ENCODE results near the gene FANCD2OS.
"Not testable (repeated sequence)": the region's sequence is repeated elsewhere in the genome, so short reads cannot be mapped to it uniquely, and the experiment has no call there.

The FANCD2OS gene

GRCh38 chr3:10137178-10137577, 29.1 kb upstream of the FANCD2OS start:
- Histone ChIP-seq H3K4me1 (ENCODE audit: control insufficient read depth, insufficient read depth, low read length) (peaks cover 4% of the 10 kb centered on the region), H3K9ac (ENCODE audit: low read length in 2 of 2) (no peak overlapping the region), H3K36me3 (ENCODE audit: control insufficient read depth in 2 of 2, insufficient read depth in 2 of 2, low read length in 2 of 2) (no peaks in the 10 kb centered on the region), H3K27me3 (ENCODE audit: control insufficient read depth in 1 of 2, insufficient read depth in 2 of 2, low read length in 2 of 2) (no peaks in the 10 kb centered on the region), H3K4me3 (ENCODE audit: low read length in 2 of 2) (no peak overlapping the region), H3K9me3 (ENCODE audit: control insufficient read depth in 2 of 2, low read length in 2 of 2) (no peaks in the 10 kb centered on the region), H3K27ac (ENCODE audit: low read length) (no peak overlapping the region)

GRCh38 chr3:10136426-10137005, 28.5 kb upstream of the FANCD2OS start:
- Histone ChIP-seq H3K27me3 (ENCODE audit: control insufficient read depth in 1 of 2, insufficient read depth in 2 of 2, low read length in 2 of 2) (no peaks in the 10 kb centered on the region), H3K4me1 (ENCODE audit: control insufficient read depth, insufficient read depth, low read length) (peaks cover 4% of the 10 kb centered on the region), H3K27ac (ENCODE audit: low read length) (no peak overlapping the region), H3K36me3 (ENCODE audit: control insufficient read depth in 2 of 2, insufficient read depth in 2 of 2, low read length in 2 of 2) (no peaks in the 10 kb centered on the region), H3K9ac (ENCODE audit: low read length in 2 of 2) (no peak overlapping the region), H3K9me3 (ENCODE audit: control insufficient read depth in 2 of 2, low read length in 2 of 2) (no peaks in the 10 kb centered on the region), H3K4me3 (ENCODE audit: low read length in 2 of 2) (no peak overlapping the region)

GRCh38 chr3:10135872-10136271, 27.8 kb upstream of the FANCD2OS start:
- not testable (repeated sequence) for H3K27me3 ChIP-seq (ENCODE audit: control insufficient read depth in 1 of 2, insufficient read depth in 2 of 2, low read length in 2 of 2); H3K4me3 ChIP-seq (ENCODE audit: low read length in 2 of 2); H3K9ac ChIP-seq (ENCODE audit: low read length in 2 of 2); H3K36me3 ChIP-seq (ENCODE audit: control insufficient read depth in 2 of 2, insufficient read depth in 2 of 2, low read length in 2 of 2); H3K4me1 ChIP-seq (ENCODE audit: control insufficient read depth, insufficient read depth, low read length); H3K27ac ChIP-seq (ENCODE audit: low read length); H3K9me3 ChIP-seq (ENCODE audit: control insufficient read depth in 2 of 2, low read length in 2 of 2)

- H3K4me1 ChIP-seq (ENCODE audit: control insufficient read depth, insufficient read depth, low read length) = peaks cover 4% of the 10 kb centered on the region
- peaks cover 15 to 16% of the 10 kb centered on the region in 2 donors for H3K36me3 ChIP-seq (ENCODE audit: control insufficient read depth in 2 of 2, insufficient read depth in 2 of 2, low read length in 2 of 2)
- H3K9ac ChIP-seq (ENCODE audit: low read length in 2 of 2) = no peak overlapping the region
- H3K4me3 ChIP-seq (ENCODE audit: low read length in 2 of 2) = no peak overlapping the region
- no peaks in the 10 kb centered on the region for H3K27me3 ChIP-seq (ENCODE audit: control insufficient read depth in 1 of 2, insufficient read depth in 2 of 2, low read length in 2 of 2)
- no peak overlapping the region for H3K27ac ChIP-seq (ENCODE audit: low read length)
- no peaks in the 10 kb centered on the region for H3K9me3 ChIP-seq (ENCODE audit: control insufficient read depth in 2 of 2, low read length in 2 of 2)
Observed at GRCh38 chr3:10122724-10123123, 14.7 kb upstream of the FANCD2OS start.

GRCh38 chr3:10121064-10121463, 13.0 kb upstream of the FANCD2OS start:
- H3K27ac ChIP-seq (ENCODE audit: low read length) = no peak overlapping the region
- H3K9me3 ChIP-seq (ENCODE audit: control insufficient read depth in 2 of 2, low read length in 2 of 2) = no peaks in the 10 kb centered on the region
- no peaks in the 10 kb centered on the region for H3K27me3 ChIP-seq (ENCODE audit: control insufficient read depth in 1 of 2, insufficient read depth in 2 of 2, low read length in 2 of 2)
- H3K36me3 ChIP-seq (ENCODE audit: control insufficient read depth in 2 of 2, insufficient read depth in 2 of 2, low read length in 2 of 2) = peaks cover 5 to 8% of the 10 kb centered on the region in 2 donors
- H3K4me1 ChIP-seq (ENCODE audit: control insufficient read depth, insufficient read depth, low read length) = peaks cover 13% of the 10 kb centered on the region
- H3K9ac ChIP-seq (ENCODE audit: low read length in 2 of 2) = no peak overlapping the region
- H3K4me3 ChIP-seq (ENCODE audit: low read length in 2 of 2) = no peak overlapping the region

- Histone ChIP-seq H3K9me3 (ENCODE audit: control insufficient read depth in 2 of 2, low read length in 2 of 2) (no peaks in the 10 kb centered on the region), H3K27me3 (ENCODE audit: control insufficient read depth in 1 of 2, insufficient read depth in 2 of 2, low read length in 2 of 2) (no peaks in the 10 kb centered on the region), H3K4me1 (ENCODE audit: control insufficient read depth, insufficient read depth, low read length) (peaks cover 15% of the 10 kb centered on the region), H3K27ac (ENCODE audit: low read length) (no peak overlapping the region), H3K9ac (ENCODE audit: low read length in 2 of 2) (no peak overlapping the region), H3K36me3 (ENCODE audit: control insufficient read depth in 2 of 2, insufficient read depth in 2 of 2, low read length in 2 of 2) (peaks cover under 1 to 3% of the 10 kb centered on the region in 2 donors), H3K4me3 (ENCODE audit: low read length in 2 of 2) (no peak overlapping the region)
Observed at GRCh38 chr3:10119376-10119775, 11.3 kb upstream of the FANCD2OS start.

- Histone ChIP-seq H3K9me3 (ENCODE audit: control insufficient read depth in 2 of 2, low read length in 2 of 2) (no peaks in the 10 kb centered on the region), H3K36me3 (ENCODE audit: control insufficient read depth in 2 of 2, insufficient read depth in 2 of 2, low read length in 2 of 2) (peaks cover 0 to 3% of the 10 kb centered on the region in 2 donors), H3K27ac (ENCODE audit: low read length) (no peak overlapping the region), H3K9ac (ENCODE audit: low read length in 2 of 2) (no peak overlapping the region), H3K4me3 (ENCODE audit: low read length in 2 of 2) (peak overlapping the region; percentile 89 to 99), H3K4me1 (ENCODE audit: control insufficient read depth, insufficient read depth, low read length) (peaks cover 15% of the 10 kb centered on the region), H3K27me3 (ENCODE audit: control insufficient read depth in 1 of 2, insufficient read depth in 2 of 2, low read length in 2 of 2) (no peaks in the 10 kb centered on the region)
Observed at GRCh38 chr3:10116928-10117327, 8.9 kb upstream of the FANCD2OS start.

GRCh38 chr3:10116138-10116460, 8.0 kb upstream of the FANCD2OS start:
- Histone ChIP-seq H3K9me3 (ENCODE audit: control insufficient read depth in 2 of 2, low read length in 2 of 2) (no peaks in the 10 kb centered on the region), H3K27ac (ENCODE audit: low read length) (peak overlapping the region; percentile 67), H3K4me1 (ENCODE audit: control insufficient read depth, insufficient read depth, low read length) (peaks cover 15% of the 10 kb centered on the region), H3K9ac (ENCODE audit: low read length in 2 of 2) (peak overlapping the region; percentile 61 to 96), H3K4me3 (ENCODE audit: low read length in 2 of 2) (peak overlapping the region; percentile 89 to 99), H3K36me3 (ENCODE audit: control insufficient read depth in 2 of 2, insufficient read depth in 2 of 2, low read length in 2 of 2) (peaks cover 0 to 3% of the 10 kb centered on the region in 2 donors), H3K27me3 (ENCODE audit: control insufficient read depth in 1 of 2, insufficient read depth in 2 of 2, low read length in 2 of 2) (no peaks in the 10 kb centered on the region)

- Histone ChIP-seq H3K4me3 (ENCODE audit: low read length in 2 of 2) (peak within 1 kb of the TSS; percentile 89 to 99), H3K4me1 (ENCODE audit: control insufficient read depth, insufficient read depth, low read length) (peaks cover 15% of the 10 kb centered on the region), H3K9me3 (ENCODE audit: control insufficient read depth in 2 of 2, low read length in 2 of 2) (no peaks in the 10 kb centered on the region), H3K36me3 (ENCODE audit: control insufficient read depth in 2 of 2, insufficient read depth in 2 of 2, low read length in 2 of 2) (peaks cover 0 to 3% of the 10 kb centered on the region in 2 donors), H3K27me3 (ENCODE audit: control insufficient read depth in 1 of 2, insufficient read depth in 2 of 2, low read length in 2 of 2) (no peaks in the 10 kb centered on the region), H3K9ac (ENCODE audit: low read length in 2 of 2) (peak within 1 kb of the TSS; percentile 61 to 96), H3K27ac (ENCODE audit: low read length) (peak within 1 kb of the TSS; percentile 67)
Observed at GRCh38 chr3:10115326-10116137, 7.5 kb upstream of the FANCD2OS start, which contains the start of gene BRK1. BRK1 (plus strand) TSS chr3:10115675; CDS start chr3:10115702, 27 bp downstream.

GRCh38 chr3:10106919-10107318, 1.1 kb downstream of the FANCD2OS start:
- H3K4me3 ChIP-seq (ENCODE audit: low read length in 2 of 2) = no peak overlapping the region
- H3K27me3 ChIP-seq (ENCODE audit: control insufficient read depth in 1 of 2, insufficient read depth in 2 of 2, low read length in 2 of 2) = peaks cover 0 to 6% of the 10 kb centered on the region in 2 donors
- no peaks in the 10 kb centered on the region for H3K36me3 ChIP-seq (ENCODE audit: control insufficient read depth in 2 of 2, insufficient read depth in 2 of 2, low read length in 2 of 2)
- H3K9me3 ChIP-seq (ENCODE audit: control insufficient read depth in 2 of 2, low read length in 2 of 2) = no peaks in the 10 kb centered on the region
- H3K27ac ChIP-seq (ENCODE audit: low read length) = no peak overlapping the region
- no peaks in the 10 kb centered on the region for H3K4me1 ChIP-seq (ENCODE audit: control insufficient read depth, insufficient read depth, low read length)
- H3K9ac ChIP-seq (ENCODE audit: low read length in 2 of 2) = no peak overlapping the region

GRCh38 chr3:10099041-10099440, 9.0 kb downstream of the FANCD2OS start:
- Histone ChIP-seq H3K9ac (ENCODE audit: low read length in 2 of 2) (no peak overlapping the region), H3K4me1 (ENCODE audit: control insufficient read depth, insufficient read depth, low read length) (no peaks in the 10 kb centered on the region), H3K27me3 (ENCODE audit: control insufficient read depth in 1 of 2, insufficient read depth in 2 of 2, low read length in 2 of 2) (no peaks in the 10 kb centered on the region), H3K9me3 (ENCODE audit: control insufficient read depth in 2 of 2, low read length in 2 of 2) (no peaks in the 10 kb centered on the region), H3K4me3 (ENCODE audit: low read length in 2 of 2) (no peak overlapping the region), H3K36me3 (ENCODE audit: control insufficient read depth in 2 of 2, insufficient read depth in 2 of 2, low read length in 2 of 2) (no peaks in the 10 kb centered on the region), H3K27ac (ENCODE audit: low read length) (no peak overlapping the region)
